GM21825 (cell line): ENCODE results near the gene MRO.
"Not testable (repeated sequence)": the region's sequence is repeated elsewhere in the genome, so short reads cannot be mapped to it uniquely, and the experiment has no call there.

Source experiments
- ATAC-seq: cut with Tn5 transposase; IDR thresholded peaks from one replicate; pipeline ENCODE4 v1.9.1; 2021; ENCODE audit warnings: mild to moderate bottlenecking, moderate library complexity; ENCODE audit not compliant: unreplicated experiment

The MRO gene

DNA sequence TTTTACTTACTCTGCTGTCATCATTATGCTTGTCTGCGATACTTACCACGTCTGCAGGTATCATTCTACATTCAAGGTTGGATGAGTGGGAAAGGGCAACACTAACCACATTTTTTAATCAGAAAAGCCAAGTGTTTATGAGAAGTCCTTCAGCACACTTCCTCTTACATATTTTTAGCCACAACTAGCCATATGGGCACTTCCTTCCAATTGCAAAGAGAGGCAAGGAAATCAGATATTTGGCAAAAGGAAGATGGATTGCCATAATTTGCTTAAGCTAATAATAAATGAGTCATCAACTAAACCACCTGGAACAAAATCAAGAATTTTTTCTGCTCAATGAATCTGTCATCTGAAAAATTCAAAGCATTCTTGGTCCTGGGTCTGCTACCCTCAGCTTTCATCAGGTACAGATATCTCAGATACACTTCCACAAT, 16.7 kb upstream of the MRO start:
- no peak for ATAC-seq

DNA sequence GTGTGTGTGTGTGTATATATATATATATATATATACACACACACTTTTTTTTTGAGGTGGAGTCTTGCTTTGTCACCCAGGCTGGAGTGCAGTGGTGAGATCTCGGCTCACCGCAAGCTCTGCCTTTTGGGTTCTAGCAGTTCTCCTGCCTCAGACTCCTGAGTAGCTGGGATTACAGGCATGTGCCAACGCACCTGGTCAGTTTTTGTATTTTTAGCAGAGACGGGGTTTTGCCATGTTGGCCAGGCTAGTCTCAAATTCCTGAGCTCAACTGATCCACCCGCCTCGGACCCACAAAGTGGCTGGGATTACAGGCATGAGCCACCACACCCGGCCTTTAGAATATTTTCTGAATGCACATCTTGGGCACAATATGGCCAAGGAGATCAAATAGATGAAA, 13.7 kb upstream of the MRO start:
- not testable (repeated sequence) for ATAC-seq

DNA sequence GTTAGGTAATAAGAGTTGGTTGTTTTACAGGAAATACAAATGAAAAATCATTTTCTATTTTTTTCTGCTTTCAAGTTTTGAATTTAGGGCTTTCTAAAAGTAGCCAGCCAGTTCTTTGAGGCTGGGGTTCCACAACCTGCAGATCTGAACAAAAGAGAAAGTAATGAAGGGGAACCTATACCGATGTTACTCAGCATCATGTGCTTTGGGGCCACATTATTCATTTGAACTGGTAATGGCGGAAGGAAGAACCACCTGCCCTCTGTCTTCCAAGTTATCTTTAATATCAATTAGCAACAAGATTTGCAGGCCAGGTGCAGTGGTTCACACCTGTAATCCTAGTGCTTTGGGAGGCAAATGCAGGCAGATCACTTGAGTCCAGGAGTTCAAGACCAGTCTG, 12.9 kb upstream of the MRO start:
- no peak for ATAC-seq

DNA sequence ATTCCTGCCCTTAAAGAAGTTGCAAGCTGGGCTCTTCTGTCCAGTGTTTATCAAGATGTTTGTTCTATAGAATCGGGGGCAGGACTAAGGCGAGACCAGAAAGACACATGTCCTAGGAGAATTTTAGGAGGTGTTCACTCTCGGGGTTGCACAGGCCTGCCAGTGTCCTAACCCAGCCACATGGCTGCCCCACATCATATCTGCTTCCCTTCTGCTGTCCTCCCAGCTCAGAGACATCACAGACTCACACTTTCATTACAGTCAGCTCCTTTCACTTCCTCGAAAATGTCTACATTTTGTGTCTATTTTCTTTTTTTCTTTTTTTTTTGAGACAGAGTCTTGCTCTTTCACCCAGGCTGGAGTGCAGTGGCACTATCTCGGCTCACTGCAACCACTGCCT, 10.7 kb upstream of the MRO start:
- ATAC-seq = peak; percentile 54

DNA sequence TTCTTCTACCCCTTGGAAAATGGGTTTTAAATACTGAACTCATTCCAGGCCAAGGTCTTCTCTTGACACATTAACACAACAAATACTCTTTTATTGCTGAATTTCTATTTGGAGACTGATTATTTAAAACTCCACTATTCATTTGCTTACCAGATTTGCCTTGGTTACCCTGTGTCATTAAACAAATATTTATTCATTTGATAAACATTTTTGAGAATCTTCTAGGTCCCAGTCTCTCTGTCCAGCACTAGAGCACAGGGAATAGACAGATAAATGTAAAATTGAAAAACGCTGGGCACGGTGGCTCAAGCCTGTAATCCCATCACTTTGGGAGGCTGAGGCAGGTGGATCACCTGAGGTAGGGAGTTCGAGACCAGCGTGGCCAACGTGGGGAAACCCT, 9.8 kb upstream of the MRO start:
- ATAC-seq = no peak

DNA sequence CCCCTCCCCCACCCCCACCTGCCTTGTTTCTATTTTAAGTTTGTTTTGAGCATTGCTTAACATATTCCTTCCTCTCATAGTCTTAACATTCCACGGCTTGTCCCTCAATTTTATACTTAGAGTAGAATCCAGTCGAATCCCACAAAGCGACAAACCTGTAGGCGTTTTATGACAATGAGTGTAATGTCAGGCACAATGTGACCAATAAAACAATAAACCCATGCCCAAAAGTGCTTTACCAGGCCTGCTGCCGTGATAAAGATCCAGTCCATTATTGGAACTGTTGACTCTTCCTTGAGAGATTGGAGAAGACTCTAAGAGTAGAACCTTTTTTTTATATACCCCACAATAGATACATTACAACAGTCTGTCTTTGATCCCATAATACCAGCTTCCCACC, 6.2 kb upstream of the MRO start:
- ATAC-seq = no peak

DNA sequence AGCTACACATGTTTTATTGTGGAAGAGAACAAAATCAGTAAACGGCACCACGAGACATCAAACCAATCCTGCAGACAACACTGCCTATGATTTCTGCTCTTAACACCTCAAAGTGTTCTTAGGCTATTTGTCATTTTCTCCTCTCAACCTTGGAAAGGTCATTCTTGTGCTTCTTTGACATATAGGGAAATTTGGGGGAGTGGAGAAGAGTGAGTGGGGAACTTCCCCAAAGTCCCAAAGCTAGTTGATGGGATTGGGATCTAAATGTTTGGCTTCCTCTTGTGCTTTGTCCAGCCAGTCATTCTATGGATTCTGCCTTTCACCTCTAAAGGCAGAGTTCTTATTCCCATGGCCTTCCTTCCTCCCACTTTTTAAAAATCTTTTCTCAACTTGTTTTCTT, 5.8 kb upstream of the MRO start:
- ATAC-seq = no peak

DNA sequence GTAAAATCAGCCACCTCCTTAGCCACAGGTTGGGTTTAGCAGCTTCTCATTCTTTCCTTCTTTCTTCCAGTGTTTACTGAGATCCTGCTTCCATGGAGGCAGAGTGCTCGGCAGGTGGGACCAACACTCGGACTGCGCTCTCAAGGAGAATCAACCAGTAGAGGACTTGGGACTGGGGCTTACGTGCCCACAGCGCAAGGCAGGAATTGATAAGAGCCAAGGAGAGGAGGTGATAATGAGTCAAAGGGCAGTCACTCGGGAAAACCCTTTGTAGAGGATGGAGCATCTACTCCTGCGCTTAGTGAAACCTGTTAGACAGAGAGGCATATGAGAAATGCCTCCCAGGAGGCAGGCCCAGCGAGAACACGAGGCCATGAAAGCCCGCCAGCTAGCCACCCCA, 2.9 kb upstream of the MRO start:
- ATAC-seq = no peak

DNA sequence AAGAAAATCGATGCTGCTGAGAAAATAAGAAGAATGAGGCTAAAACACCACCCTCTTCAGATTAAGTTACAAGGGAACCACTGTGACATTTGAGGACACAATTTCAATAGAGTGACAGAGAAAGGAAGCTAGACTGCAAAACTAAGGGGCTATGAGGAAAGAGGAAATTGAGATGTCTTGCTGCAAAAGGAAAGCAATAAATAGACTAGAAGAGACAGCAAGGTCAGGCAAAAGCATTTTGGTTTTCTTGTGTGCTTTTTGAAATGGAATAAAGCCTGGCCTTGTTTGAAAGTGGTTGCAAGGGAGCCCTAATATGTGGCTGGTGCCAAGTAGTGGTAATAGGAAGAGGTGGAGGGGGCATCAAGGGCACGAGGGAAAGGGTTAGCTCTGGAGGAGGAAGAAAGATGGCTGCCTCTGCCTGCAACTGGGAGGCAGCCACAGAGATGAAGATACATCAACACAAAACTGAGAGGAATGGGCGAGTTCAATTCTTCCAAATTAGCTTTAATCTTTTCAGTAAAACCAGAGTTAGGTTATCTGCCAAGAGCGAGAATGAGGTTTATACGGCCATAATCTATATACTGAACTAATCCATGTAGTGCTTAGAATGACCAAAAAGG, 1.2 kb upstream of the MRO start:
- ATAC-seq = no peak

DNA sequence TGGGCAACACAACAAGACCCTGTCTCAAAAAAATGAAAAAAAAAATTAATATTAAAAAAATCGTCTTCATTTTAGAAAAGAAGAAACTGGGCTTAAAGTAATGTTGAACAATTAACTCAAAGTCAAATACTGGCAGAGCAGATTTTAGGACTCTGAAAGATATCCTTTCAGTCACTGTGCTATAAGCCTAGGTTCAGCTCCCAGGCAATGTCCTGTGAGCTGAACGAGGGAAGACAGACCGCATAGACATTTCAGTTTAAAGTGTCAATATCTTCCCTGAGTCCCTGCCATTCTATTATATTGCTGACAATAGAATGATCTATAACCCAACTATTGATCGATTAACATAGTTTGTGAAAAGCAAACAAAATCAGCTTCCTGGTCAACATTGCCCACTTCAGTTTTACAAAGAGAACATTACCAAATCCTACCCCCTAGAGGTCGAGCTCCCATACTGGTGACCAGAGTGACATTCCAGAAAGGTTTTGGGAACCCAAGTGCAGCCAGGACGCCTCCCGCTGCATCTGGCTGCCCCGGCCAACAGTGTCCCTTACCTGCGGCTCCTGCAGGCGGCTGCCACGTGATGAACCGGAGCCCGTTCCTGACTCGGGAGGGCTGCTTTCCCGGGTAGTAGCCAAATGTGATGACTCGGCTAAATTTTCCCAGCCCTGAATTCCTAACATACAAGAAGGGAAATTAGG, 639 bp downstream of the MRO start:
- no peak for ATAC-seq

DNA sequence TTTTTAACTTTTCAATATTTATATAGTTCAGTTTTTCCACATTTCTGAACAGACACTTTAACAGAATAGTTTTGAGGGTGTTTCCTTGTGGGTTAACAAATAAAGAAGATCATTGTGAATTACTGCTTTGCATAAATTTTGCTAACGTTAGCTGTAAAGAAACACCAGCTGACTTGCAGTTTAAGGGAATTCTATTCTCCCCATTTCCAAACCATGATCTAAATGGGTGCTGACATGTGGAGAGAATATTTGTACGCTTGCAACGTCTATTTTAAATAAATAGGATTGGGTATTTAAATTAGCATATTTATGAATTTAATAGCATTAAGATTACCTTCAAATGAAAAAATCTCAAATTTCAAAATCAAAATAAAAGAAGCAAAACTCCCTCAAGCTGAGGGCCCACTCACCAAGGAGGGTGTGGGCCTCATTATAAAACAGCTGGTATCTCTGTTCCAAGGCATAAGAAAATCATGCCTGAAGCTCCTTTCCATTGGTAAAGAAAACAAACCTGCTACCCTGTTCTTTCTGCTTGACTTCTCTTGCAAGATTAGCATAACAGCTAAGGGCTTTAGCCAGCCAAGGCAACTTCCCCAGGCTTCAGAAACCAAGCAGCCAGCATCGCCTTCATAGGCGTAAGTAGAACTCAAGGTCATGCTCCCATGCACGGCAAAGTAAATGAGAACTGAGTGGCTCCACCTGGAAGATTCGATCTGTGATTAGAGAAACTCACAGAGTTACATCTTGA, 3.2 kb downstream of the MRO start:
- no peak for ATAC-seq

DNA sequence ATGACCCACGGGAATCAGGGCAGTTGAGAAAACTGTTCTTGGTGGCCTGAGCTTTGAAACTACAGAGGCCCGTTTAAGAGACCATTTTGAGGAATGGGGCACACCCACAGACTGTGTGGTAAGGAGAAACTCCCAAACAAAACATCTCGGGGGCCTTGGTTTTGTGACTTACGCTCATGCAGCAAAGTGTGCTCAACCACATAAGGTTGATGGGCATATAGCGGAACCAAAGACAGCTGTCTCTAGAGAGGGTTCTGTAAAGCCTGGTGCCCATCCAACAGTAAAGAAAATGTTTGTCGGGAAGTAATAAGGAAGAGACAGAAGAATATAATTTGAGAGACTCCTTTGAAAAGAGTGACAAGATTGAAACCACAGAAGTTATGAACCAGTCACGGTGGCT, 5.4 kb downstream of the MRO start:
- ATAC-seq = no peak

DNA sequence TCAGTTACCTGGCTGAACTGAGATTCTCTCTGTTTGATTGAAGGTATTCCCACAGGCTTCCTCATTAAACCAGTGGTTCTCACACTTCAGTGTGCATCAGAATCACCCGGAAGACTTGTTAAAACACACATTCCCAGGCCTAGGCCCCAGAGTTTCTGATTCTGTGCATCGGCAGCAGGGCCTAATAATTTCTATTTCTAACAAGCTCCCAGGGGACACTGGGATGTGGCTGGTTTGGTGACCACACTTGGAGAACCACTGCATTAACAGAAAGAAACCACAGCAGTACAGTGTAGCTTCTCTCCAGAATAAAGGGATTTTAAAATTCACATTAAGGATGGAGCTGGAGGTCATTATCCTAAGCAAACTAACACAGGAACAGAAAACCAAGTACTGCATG, 6.5 kb downstream of the MRO start:
- ATAC-seq = no peak

DNA sequence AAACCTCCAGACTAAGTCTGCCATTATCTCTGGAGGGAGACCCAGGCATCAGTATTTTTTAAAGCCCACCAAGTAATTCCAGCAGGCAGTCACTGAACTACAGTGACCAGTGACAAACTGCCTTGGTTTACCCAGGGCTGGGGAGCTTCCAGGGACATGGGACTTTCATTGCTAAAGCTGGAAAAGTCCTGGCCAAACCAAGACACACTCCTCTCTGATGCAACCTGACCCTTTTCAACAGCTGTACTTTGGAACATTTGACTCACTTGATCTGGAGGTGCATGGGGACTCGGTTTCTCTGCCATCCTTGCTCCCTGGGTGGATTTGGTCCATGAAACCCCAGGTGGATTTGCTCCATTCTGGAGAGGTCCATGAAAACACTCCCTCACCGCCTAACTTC, 7.0 kb downstream of the MRO start:
- ATAC-seq = no peak

DNA sequence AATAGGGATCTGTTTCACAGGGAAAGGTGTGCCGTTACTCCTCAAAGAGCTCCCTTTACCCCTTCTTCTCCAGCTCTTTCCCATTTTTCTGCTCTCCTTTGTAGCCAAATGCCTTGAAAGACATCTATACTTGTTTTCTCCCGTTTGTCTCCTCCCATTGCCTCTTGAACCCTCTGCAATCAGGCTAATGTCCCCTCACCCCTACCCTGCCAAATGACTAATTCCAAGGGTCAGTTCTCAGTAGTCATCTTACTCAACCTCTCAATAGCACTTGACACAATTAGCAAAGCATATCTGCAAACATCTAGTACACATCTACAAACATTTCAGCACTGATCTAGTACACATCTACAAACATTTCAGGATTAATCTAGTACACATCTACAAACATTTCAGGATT, 12.6 kb downstream of the MRO start:
- ATAC-seq = no peak

DNA sequence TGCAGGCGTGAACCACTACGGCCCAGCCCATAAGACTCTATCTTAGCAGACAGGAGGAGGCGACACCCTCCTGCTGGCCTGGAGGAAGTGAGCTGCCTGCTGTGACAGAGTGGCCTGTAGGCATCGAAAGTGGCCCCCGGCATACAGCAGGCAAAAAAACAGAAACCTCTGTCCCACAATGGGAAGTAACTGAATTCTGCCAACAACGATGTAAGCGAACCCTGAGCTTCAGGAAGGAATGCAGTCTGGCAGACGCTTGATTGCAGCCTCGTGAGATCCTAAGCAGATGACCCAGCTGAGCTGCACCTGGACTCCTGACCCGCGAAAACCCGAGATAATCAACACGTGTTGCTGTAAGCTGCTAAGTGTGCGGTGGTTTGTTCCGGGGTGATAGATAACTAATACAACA, 13.6 kb downstream of the MRO start:
- peak; percentile 63 for ATAC-seq

DNA sequence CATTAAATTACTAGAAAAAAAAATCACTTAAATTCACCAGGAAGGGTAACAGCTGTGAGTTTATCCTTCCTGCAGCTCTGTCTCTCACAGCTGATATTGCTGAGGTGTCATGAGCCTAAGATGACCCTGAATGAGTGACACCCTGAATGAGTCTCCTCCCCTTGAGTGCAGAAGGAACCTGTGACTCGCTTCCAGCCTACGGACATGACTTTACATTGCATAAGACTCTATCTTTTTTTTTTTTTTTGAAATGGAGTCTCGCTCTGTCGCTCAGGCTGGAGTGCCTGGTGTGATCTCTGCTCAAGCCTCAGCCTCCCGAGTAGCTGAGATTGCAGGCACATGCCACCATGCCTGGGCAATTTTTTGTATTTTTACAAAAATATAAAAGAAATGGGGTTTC, 14.1 kb downstream of the MRO start:
- ATAC-seq = no peak

DNA sequence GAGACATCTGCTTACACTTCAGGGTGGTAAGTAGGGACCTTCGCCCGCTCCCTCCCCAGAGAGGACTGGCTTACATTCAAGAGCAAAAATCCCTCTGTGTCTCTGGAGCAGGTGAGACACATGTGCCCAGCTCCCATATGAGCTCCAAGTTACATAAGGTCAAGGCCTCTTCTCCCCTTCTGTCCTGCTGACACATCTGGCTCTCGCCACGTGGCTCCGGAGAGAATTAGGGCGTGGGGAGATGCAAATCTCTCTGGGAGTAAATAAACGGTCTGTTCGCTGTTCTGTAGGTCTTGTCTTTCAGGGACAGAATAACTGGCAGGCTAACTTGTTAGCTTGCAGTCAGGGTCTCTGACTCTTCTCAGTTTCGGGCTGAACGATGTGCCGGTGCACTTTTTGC, 16.2 kb downstream of the MRO start:
- no peak for ATAC-seq

DNA sequence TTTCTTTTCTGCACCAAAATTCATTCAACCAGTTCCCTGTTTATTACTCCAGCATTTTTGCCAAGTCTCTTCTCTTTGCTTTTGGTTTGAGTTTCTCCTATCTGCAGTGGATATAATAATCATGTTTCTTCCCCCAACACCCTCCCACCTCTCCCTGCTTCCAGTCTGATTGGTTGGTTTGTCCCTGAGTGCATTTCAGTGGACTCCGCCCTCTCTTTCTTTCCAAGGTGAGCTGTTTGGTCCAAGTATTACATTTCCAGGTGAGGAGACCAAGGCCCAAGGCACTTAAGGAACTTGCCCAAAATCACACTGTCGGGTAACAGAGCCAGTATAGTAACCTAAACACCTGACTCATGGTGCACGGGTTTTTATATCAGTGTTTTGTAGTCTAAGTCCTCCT, 17.7 kb downstream of the MRO start:
- ATAC-seq = no peak

DNA sequence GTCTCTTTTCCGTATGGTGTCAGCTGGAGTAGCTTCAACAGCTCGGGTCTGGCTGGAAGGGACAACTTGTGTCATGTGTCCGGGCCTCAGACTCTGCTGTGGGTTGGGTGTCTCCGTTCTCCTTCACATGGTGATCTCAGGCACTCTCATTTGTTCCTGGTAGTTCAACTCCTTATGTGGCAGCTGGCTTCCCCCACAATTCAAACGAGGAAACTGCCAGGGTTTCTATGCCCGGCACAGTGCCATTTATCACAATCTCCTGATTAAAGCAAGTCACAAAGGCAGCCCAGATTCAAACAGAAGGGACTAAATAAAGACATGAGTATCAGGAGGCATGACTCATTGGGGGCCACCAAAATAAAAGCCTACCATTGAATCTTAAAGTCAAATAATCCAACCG, 22.7 kb downstream of the MRO start:
- no peak for ATAC-seq

DNA sequence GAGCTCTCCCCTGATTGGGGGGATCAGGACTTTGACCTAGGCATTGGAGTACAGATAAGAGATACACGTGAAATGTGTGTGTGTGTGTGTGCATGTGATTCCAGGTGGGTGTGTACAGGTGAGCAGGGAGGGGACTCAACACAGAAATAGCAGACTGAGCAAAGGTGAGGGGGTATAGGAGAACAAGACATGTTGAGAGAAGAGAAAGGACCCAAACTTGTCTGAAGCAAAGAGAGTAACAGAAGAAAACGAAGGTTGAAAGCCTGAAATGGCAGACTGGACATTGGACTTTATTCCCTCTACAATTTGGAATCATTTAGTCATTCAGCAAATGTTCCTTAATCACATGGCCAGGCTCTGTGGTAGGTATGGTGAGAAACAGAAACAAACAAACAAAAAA, 23.3 kb downstream of the MRO start:
- ATAC-seq = no peak
